KOPT-K1 (cell line): ENCODE data around the gene COL13A1.

Source experiments
- H3K27ac ChIP-seq: fragments of 200-600 bp; sonication (generic); 2 replicates; pipeline ENCODE4 v1.5.1; 2016; ENCODE audit warnings: antibody characterized with exemption, mild to moderate bottlenecking, low read depth, low read length; ENCODE audit not compliant: poor library complexity, severe bottlenecking
- H3K36me3 ChIP-seq: fragments of 200-600 bp; sonication (generic); 2 replicates; pipeline ENCODE4 v1.5.1; 2017; ENCODE audit warnings: antibody characterized with exemption, mild to moderate bottlenecking, low read length, moderate library complexity; ENCODE audit not compliant: insufficient read depth
- H3K9me3 ChIP-seq: fragments of 200-600 bp; sonication (generic); 2 replicates; pipeline ENCODE4 v1.5.1; 2017; ENCODE audit warnings: antibody characterized with exemption, low read length, mild to moderate bottlenecking; ENCODE audit not compliant: insufficient read depth, poor library complexity, severe bottlenecking

Gene COL13A1

DNA sequence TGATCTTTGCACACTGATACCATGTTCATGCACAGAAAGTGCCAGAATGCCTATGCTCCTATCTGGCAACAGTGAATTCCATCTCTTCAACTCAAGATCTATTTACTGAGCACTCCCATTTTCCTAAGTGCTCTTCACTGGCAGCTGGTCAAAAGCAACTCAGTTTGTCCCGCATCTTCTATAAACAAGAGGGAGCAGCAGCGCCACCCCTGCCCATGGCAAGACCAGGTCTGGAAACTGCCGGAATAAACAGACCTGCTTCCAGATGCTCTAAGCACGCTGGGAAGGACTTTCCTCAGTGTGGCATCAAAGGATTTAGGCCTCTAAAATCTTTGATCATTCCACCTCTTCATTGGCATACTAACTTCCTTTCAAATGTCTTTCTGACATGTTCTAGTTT is 146.6 kb downstream of the COL13A1 start:
- H3K36me3 ChIP-seq, result no peaks in the 10 kb centered on the region
- H3K27ac ChIP-seq, result no peak overlapping the region
- H3K9me3 ChIP-seq, result no peaks in the 10 kb centered on the region

DNA sequence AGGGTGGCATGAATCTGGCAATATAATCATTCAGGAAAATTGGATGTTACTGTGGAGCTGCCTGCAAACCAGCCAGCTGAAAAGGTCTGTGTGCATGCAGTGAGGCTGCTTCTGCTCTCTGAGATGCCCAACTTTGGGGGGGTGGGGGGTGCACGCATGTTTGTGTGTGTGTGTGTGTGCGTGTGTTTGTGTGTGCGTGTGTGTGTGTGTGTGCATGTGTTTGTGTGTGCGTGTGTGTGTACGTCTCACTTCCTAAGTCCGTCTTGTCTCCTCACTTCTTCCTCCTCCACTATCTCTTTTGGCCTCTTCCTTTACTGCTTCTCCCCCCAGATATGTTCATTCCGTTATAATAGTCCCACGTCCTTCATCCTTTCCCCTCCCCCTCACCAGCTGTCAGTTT is 148.1 kb downstream of the COL13A1 start:
- H3K36me3 ChIP-seq, result no peaks in the 10 kb centered on the region
- no peaks in the 10 kb centered on the region for H3K9me3 ChIP-seq
- H3K27ac ChIP-seq, result no peak overlapping the region

DNA sequence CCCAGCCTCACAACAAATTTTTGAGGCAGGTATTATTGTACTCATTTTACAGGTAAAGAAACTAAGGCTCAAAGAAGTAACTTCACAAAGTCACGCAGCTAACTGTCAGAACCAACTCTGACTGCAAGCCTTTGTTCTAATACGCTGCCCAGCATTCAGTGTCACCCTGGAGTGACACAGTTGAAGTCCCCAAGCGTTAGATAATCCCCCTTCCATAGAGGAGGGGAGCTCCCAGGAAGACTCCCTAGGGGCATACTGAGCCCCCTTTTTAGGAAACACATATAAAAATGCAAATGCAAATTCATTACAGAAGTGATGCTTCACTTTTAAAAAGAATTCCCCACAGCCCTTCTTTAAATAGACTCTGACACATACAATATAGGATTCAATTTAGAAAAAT is 150.0 kb downstream of the COL13A1 start:
- H3K9me3 ChIP-seq, result no peaks in the 10 kb centered on the region
- no peaks in the 10 kb centered on the region for H3K36me3 ChIP-seq
- H3K27ac ChIP-seq, result no peak overlapping the region

DNA sequence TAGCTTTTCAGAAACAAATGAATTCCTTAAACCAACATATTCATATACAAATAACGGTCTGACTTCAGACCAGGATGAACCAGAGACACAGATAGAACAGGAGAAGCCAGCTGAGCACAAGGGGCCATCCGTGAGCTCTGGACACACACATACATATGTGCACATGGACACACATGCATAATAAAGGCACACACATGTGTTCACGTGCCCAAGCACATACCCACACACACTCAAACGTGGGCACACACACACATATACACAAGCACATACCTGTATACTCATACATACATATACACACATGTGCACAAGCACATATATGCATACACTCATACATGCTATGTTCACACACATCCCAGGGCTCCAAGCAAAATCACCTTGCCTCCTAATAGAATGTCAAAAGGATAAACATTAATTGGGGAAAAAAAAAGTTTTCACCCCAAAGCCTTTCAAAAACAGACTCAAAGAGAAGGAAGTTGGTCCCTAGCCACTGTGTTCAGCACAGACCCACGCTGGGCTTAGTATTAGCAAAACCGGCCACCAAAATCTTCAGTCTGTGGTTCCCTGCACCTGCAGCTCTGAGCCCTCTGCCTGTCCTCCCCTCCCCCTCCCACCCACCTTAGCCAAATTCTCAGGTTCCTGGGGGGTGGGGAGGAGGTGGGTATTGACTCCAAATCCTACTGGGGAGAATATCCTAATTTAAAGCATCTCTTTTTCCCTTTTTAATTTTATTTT is 150.5 kb downstream of the COL13A1 start:
- Histone ChIP-seq H3K36me3 (no peaks in the 10 kb centered on the region), H3K27ac (no peak overlapping the region), H3K9me3 (no peaks in the 10 kb centered on the region)

DNA sequence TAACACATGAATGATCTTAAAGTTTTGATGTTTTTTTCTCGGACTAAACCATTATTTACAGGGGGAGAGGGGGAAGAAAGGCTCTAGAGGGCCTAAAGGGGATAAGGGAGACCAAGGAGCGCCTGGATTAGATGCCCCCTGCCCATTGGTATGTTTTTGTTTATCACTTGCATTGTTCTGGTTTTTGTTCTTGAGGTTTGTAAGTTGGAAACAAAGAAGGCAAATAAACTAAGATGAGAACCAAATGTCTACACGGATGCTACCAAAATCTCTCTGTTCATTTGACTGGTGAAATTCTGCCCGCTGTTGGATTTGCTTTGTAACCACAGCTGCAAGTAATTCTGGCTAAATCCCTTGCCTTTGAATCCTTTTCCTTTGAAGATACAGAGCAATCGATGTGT is 151.1 kb downstream of the COL13A1 start:
- Histone ChIP-seq H3K27ac (no peak overlapping the region), H3K36me3 (no peaks in the 10 kb centered on the region), H3K9me3 (no peaks in the 10 kb centered on the region)

- Histone ChIP-seq H3K27ac (no peak overlapping the region), H3K9me3 (no peaks in the 10 kb centered on the region), H3K36me3 (no peaks in the 10 kb centered on the region)
Measured at GRCh38 chr10:69953851-69954250, 152.1 kb downstream of the COL13A1 start.

DNA sequence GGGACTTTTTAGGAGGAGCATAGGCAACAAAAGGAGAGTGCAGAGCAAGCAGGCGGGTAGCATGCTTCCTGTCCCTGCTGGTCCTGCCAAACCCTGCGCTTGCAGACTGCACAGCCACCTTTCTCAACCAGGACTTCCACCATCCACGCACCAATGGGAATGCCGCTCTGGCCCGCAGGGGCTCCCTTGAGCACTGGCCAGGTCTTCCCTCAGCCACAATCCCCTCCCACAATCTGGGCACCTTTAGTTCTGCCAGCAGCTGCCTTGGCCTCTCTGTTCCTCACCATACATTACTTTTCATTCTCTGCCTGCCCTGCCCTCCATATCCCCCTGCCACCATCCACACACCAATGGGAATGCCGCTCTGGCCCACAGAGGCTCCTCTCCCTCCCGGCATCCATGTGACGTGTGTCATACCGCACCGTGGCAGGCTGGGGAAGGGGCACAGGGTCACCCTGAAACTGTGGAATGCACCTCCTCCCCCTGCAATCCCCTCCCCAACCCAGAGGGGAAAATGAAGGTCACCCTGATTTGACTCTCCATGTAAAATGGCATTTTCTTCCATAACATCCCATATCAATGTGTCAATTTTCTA is 153.6 kb downstream of the COL13A1 start:
- Histone ChIP-seq H3K27ac (no peak overlapping the region), H3K36me3 (no peaks in the 10 kb centered on the region), H3K9me3 (no peaks in the 10 kb centered on the region)

DNA sequence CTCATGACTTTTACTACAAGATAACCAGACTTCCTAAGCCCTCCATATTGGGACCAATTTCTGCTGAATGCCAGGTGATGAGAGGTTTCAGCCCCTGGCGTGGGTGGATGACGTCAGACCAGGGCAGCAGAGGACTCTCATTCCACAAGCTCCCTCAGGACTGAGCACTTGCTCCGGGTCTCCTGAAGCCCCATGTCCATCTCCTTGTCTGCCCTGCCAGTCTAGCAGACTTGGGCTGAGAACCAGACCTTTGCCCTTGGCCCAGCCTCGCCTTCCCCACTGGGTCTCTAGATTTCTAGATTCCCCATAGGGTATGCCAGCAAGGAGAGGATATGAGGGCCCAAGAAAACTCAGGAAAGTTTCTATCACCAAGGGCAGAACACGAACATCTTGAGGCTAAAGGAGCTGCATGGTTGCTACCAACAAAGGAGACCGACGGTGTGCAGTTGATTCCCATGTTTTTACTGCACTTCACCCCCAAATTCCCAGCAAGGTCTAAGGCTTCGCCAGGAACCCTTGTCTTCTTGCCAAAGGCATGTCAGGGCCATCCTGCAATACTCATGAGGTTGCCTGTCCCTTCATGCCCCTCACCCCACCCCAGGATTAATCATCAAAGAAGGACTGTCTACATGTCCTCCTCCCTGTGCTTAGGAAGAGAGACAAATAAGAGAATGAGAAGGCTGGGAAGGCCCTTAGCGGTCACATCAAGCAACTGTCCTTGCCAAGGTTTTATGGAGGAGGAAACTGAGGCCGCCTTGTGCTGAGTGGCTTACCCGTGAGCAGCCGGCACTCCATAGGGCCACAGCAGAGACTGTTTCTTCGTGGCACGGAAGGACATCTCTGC is 154.4 kb downstream of the COL13A1 start:
- no peak overlapping the region for H3K27ac ChIP-seq
- H3K36me3 ChIP-seq, result no peaks in the 10 kb centered on the region
- no peaks in the 10 kb centered on the region for H3K9me3 ChIP-seq

DNA sequence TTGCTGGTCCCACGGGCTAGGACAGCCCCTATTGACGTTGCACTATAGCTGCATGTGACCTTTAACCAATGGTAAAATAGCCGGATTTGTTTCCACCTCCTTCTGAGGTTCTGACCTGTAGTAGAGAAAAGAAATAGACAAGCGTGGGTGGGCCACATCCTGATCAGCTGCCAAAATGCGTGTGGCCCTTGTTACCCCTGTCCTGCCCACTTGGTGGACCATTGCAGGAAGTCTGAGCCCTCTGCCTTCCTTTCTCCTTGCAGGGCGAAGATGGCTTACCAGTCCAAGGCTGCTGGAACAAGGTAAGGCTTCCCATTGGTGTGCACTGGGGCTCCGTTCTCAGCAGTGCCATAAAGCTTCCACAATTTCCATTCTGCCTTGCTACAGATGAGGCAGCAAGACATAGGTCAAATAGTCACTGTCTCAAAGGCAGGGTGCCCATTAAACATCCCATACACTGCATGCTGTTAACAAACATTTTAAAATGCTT is 155.1 kb downstream of the COL13A1 start:
- no peak overlapping the region for H3K27ac ChIP-seq
- H3K9me3 ChIP-seq, result no peaks in the 10 kb centered on the region
- no peaks in the 10 kb centered on the region for H3K36me3 ChIP-seq

DNA sequence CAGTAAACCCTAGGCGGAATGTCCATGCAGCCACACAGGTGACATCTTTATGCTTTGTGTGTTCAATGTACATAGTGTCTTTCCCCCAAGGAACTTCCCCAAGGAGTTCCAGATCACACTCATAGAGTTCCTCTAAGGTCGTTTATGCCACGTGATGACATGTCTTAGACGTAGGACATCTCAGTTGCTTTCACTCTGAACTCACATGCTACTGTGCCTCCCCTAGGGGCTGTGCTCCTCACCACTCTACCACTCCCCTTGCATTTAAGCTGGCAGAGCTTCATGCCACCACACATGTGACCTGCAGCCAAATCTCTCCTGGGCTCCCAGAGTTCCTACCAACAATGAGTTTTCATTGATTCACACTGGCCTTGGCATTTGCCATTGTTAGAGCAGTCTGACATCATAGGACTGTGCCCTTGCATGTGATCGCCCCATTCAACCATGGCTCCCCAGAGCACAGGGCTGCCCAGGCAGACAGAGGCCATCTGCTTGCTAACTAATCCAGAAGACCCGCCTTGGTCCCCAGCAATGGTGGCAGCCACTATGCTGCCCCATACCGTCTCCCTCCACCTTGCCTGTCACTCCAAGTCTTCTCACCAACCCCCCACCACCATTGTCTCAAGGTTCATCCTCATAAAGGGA is 155.7 kb downstream of the COL13A1 start:
- Histone ChIP-seq H3K36me3 (no peaks in the 10 kb centered on the region), H3K27ac (no peak overlapping the region), H3K9me3 (no peaks in the 10 kb centered on the region)

DNA sequence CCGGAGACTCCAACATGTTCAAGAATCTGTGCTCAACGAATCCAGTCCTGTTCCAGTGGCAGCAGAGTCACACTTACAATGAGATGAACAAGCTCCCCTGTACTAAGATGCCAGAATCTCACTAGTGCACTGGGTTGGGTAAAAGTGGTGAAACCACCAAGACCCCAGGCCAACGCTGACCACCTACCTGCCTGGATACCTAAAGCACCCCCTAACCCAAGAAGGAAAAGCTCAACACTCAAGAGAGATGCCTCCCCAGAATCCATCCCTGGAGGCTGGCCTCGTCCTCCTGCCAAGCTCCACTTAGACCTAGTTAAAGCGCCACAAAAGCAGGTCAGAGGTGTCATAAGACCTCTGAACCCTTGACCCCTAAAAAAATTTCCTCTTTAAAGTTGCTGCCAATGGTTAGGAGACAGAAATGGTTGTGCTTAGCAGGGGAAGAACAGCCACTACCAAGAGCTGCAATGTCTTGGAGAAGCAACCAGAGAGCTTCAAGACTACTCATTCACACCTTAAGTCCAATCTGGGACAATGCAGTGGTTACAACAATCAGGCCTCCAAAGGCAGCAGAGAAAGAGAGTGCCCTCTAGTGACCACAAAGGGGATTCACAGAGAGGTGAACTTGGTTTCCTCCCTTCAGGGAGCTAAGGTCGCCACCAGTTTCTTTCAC is 156.3 kb downstream of the COL13A1 start:
- Histone ChIP-seq H3K27ac (no peak overlapping the region), H3K9me3 (no peaks in the 10 kb centered on the region), H3K36me3 (no peaks in the 10 kb centered on the region)

- Histone ChIP-seq H3K27ac (no peak overlapping the region), H3K36me3 (no peaks in the 10 kb centered on the region), H3K9me3 (no peaks in the 10 kb centered on the region)
Measured at GRCh38 chr10:69958556-69958902, 156.8 kb downstream of the COL13A1 start.

DNA sequence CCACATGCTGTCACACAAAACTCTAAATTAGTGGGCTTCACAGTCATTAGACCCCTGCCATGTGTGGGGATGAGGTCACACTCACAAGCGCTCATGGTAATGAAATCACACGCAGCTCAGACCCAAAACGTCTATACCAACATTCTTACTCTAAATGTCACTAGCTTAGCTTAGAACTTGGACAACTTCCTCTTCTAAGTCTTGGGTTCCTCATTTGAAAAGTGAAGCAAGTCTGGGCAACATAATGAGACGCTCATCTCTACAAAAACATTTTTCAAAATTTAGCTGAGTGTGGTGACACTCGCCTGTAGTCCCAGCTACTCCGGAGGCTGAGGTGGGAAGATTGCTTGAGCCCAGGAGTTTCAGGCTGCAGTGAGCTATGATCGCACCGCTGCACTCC is 158.2 kb downstream of the COL13A1 start:
- H3K27ac ChIP-seq, result no peak overlapping the region

GRCh38 chr10:69960606-69960987 is 158.9 kb downstream of the COL13A1 start:
- Histone ChIP-seq H3K9me3 (no peaks in the 10 kb centered on the region), H3K36me3 (no peaks in the 10 kb centered on the region), H3K27ac (no peak overlapping the region)

More for the DNA sequence above, 158.2 kb downstream of the COL13A1 start:
- H3K9me3 ChIP-seq, result no peaks in the 10 kb centered on the region
- H3K36me3 ChIP-seq, result no peaks in the 10 kb centered on the region
